Kidney capillary endothelial cell (primary cell): ENCODE data around the gene SERPINC1.
"Not testable (repeated sequence)": the region's sequence is repeated elsewhere in the genome, so short reads cannot be mapped to it uniquely, and the experiment has no call there.

Experiments used
- DNase-seq: peaks from one replicate; pipeline ENCODE4 v3.0.0-alpha.2; 2018; ENCODE audit warnings: low spot score

Gene SERPINC1

DNA sequence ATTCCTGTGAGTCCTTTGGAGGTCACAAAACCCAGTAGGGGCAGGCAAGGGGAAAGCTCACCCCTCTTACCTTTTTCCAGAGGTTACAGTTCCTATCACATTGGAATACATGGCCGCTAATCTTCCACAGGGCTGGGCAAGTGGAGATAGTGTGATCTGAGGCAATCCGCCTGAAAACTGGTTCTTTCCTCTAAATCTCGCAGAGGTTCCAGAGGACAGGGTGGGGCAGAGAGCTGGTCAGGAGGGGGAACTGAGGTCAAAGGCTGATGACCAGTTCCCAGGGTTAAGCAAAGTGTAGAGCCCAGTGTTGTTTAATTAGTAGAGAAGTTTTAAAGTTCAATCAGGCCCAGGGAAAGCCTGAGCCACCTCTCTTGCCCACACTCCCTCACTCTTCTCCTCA lies at the start of gene SERPINC1:
TSS of gene SERPINC1 (minus strand) at position 179 of the 400 bp plus-strand sequence. CDS start at position 111, 68 bp downstream.
- DNase-seq: no peak

- not testable (repeated sequence) for DNase-seq
Measured at GRCh38 chr1:173965896-173966295, 48.8 kb upstream of the SERPINC1 start.

DNA sequence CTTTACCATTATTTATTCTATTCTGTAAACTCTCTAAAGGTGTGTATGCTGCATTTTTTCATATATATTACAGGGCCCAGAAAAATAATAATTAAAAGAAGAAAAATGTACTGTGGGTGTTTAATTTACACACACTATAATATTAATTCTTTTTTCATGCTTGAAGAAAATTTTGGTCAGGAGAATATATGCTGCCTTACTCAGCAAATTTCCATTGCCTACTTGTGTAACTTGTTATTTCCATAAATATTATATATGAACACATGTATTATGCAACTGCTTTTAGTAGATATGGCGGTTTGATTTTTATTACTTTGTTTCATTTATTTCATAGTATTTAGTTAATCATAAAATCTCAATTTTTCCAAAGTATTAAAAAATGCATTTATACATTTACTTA lies 46.4 kb upstream of the SERPINC1 start:
- no peak for DNase-seq

DNA sequence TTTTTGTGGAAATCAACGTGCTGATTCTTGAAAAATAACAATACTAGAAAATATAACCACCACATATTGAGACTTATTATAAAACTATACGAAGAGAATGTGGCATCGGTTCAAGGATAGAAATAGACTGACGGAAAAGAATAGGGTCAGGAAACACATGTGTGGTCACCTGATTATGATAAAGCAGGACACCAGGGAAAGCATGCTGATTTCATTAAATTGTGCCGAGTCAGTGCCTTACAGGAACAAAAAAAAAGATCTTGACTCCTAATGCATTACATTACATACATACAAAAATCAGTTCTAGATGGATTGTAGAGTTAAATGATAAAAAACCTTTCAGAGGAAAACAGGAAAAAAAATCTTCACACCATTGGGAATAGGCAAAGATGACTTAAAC lies 43.5 kb upstream of the SERPINC1 start:
- DNase-seq: no peak

DNA sequence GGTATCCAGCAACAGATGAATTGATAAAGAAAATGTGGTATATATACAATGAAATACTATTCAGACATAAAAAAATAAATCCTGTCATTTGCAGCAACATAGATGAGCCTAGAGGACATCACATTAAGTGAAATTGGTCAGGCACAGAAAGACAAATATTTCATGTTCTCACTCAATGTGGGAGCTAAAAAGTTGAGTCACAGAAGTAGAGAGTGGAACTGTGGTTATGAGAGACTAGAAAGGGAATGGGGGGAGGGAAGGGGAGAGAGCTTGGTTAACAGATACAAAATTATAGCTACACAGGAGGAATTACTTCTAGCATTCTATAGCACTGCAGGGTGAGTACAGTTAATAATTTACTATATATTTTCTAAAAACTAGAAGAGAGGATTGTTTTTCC lies 37.1 kb upstream of the SERPINC1 start:
- no peak for DNase-seq

GRCh38 chr1:173948594-173948993 lies 31.5 kb upstream of the SERPINC1 start:
- DNase-seq: no peak

GRCh38 chr1:173946380-173946921 lies 29.3 kb upstream of the SERPINC1 start:
- DNase-seq: no peak

DNA sequence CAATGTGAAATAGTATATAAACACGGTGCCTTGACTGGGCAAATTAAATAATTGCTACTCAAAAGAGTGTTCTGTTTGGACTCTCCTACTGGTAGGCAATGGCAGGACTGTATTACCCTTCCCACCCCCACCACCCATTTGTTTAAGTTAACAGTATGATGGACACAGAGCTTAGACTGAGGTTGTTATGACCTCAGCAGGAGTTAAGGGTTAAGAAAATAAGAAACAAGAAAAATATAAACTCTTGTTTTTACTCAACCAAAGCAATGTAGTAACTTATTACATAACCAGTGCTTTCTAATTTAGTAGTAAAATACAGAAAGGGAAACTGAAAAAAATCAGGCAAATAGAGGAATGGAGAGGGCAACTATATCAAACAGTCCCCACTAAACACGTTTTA lies 19.9 kb upstream of the SERPINC1 start:
- no peak for DNase-seq

- DNase-seq: no peak
Measured at GRCh38 chr1:173934440-173934839, 17.3 kb upstream of the SERPINC1 start.

- not testable (repeated sequence) for DNase-seq
Measured at GRCh38 chr1:173930541-173930940, 13.4 kb upstream of the SERPINC1 start.

DNA sequence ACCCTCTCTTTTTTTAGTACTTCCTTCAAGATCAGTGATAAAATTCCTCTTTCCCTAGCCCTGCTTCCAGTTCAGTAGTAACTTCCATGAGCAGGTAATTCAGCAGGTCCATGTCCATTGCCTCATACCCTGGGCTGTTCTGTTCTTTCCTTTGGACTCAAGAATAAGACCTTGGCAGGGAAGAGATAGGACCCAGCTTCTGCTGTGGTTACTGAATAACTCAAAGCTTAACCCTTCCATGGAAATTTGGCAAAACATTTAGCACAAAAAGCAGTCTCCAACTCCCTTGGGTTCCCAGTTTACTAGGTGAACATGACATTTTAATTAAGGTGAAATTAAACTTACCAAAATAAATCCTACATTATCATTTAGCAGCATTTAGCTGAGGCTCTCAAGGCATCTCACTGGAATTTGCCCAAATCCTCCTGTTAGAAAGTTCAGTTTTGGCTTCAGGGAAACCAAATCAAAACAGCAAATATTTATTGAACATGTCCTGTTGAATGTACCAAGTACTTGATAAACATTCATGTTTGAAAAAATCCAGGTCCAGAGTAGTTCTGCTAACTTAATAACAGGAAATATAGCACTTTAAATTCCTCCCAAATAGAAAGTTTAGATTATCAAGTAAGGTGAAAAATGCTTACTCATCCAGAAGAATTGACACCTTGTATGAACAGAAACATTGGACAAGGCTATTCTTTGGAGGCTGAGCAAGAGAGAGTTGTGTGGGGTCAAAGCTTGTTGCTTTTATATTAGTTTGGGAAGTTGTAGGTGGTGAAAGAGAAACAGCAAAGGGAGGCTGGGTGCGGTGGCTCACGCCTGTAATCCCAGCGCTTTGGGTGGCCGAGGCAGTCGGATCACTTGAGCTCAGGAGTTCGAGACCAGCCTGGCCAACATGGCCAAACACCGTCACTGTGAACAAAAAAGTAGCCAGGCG lies 8.4 kb upstream of the SERPINC1 start:
- no peak for DNase-seq

DNA sequence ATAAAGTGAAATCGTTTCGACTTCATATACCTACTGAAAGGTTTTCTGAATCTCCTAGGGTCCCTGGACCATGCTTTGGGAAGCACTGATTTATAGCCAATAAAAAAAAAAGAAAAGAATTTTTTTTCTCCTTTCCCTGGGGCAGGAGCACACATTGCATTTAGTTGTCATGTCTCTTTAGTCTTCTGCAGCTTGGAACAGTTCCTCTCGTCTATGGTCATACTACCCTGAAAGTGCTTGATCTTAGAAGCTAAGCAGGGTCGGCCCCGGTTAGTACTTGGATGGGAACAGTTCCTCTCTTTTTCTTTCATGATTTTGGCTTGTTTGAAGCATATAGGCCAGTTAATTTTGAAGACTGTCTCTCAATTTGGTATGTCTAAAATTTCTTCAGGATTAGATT lies 3.7 kb upstream of the SERPINC1 start:
- no peak for DNase-seq

GRCh38 chr1:173917635-173918493 lies 737 bp upstream of the SERPINC1 start:
- DNase-seq: no peak

- no peak for DNase-seq
Measured at GRCh38 chr1:173916667-173917066, 460 bp downstream of the SERPINC1 start.

GRCh38 chr1:173915596-173915995 lies 1.5 kb downstream of the SERPINC1 start:
- DNase-seq: no peak

DNA sequence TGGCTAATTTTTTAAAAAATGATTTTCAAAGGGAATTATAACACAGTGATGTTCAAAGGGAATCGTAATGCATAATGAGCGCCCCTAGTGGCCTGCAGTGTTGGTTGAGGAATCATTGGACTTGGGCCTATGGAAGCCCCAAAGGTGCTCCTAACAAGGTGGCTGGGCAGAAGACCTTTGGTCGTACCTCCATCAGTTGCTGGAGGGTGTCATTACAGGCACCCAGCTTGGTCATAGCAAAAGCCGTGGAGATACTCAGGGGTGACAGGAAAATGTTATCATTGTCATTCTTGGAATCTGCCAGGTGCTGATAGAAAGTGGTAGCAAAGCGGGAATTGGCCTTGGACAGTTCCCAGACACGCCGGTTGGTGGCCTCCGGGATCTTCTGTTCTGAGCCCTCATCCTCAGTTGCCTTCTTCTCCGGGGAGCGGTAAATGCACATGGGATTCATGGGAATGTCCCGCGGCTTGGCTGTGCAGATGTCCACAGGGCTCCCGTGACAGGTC lies 2.7 kb downstream of the SERPINC1 start:
- peak; percentile 7 for DNase-seq

GRCh38 chr1:173913111-173913510 lies 4.0 kb downstream of the SERPINC1 start:
- DNase-seq: no peak

GRCh38 chr1:173903827-173904531 lies 13.1 kb downstream of the SERPINC1 start:
- no peak for DNase-seq

GRCh38 chr1:173900992-173901391 lies 16.1 kb downstream of the SERPINC1 start:
- no peak for DNase-seq

GRCh38 chr1:173900427-173900826 lies 16.7 kb downstream of the SERPINC1 start:
- DNase-seq: no peak

- no peak for DNase-seq
Measured at GRCh38 chr1:173894189-173894588, 22.9 kb downstream of the SERPINC1 start.

DNA sequence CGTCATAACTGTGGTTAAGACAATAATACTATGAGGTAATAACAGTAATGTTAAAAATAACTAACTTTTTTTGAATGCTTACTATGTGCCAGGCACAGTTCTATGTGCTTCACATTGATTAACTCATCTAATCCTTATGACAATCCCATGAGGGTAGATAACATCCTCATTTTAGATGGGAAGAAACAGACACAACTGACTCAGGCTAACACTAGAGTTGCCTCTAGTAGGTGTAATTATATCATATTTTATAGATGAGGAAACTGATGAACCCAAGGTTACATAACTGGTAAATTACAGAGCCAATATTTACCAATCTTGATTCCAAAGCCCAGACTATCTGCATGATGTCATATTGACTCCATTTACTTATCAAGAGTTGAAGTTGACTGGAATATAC lies 23.5 kb downstream of the SERPINC1 start:
- no peak for DNase-seq
